CD4-positive, alpha-beta T cell treated with Interleukin-6 for 4 hours (primary cell): ENCODE measurements around the gene DNAL4.

Source experiments
- DNase-seq: peaks from one replicate; pipeline ENCODE4 v3.0.0-alpha.2; 2020; ENCODE audit warnings: mixed read lengths

Gene DNAL4

GRCh38 chr22:38738475-38739070 is 55.4 kb downstream of the DNAL4 start:
- no peak for DNase-seq

- DNase-seq: no peak
Measured at GRCh38 chr22:38737302-38738060, 56.5 kb downstream of the DNAL4 start.

GRCh38 chr22:38736257-38736570 is 57.7 kb downstream of the DNAL4 start:
- no peak for DNase-seq

GRCh38 chr22:38735465-38736256 is 58.3 kb downstream of the DNAL4 start:
- DNase-seq: no peak

- DNase-seq: no peak
Measured at GRCh38 chr22:38735126-38735464, 58.8 kb downstream of the DNAL4 start.

- DNase-seq: no peak
Measured at GRCh38 chr22:38734421-38735100, 59.4 kb downstream of the DNAL4 start.

GRCh38 chr22:38733724-38734381 is 60.1 kb downstream of the DNAL4 start:
- DNase-seq: no peak

GRCh38 chr22:38733329-38733723 is 60.6 kb downstream of the DNAL4 start:
- peak; percentile 71 for DNase-seq

- no peak for DNase-seq
Measured at GRCh38 chr22:38732251-38732815, 61.6 kb downstream of the DNAL4 start.

GRCh38 chr22:38731703-38732161 is 62.2 kb downstream of the DNAL4 start:
- no peak for DNase-seq

- no peak for DNase-seq
Measured at GRCh38 chr22:38730411-38730871, 63.5 kb downstream of the DNAL4 start.

GRCh38 chr22:38729946-38730345 is 64.0 kb downstream of the DNAL4 start:
- no peak for DNase-seq

- no peak for DNase-seq
Measured at GRCh38 chr22:38728871-38729796, 64.8 kb downstream of the DNAL4 start.
